Endothelial cell of umbilical vein (primary cell): ENCODE measurements around the gene CNGB1. TPM values are rescaled to one million over a fixed set of nuclear protein-coding genes. Genes with fewer than 3 reads are reported as not detected.

Source experiments
- BruUV-seq: library from RNA; stranded (reverse); fragments of 400-500 nt; replicated peaks from 2 replicates; lab custom pipeline; 2021; lab: Mats Ljungman, UMichigan
- CTCF ChIA-PET: fragments of 300-600, 350-600 bp; sonication (Branson Sonifier 250); formaldehyde crosslinking; loops from one replicate; lab custom pipeline; 2021; ENCODE audit warnings: antibody characterized with exemption, inconsistent platforms; lab: Charles Lee
- POLR2A ChIA-PET: fragments of 300-600, 350-600 bp; sonication (Branson Sonifier 250); formaldehyde crosslinking; loops from one replicate; lab custom pipeline; 2021; ENCODE audit warnings: antibody characterized with exemption, inconsistent platforms; lab: Charles Lee
- DNase-seq: peaks from one replicate; pipeline ENCODE4 v3.0.0-alpha.2; 2011; ENCODE audit warnings: low read depth, low spot score
- FAIRE-seq: peaks from 2 replicates; lab custom pipeline; 2011; peaks lifted over from hg19 to GRCh38; lab: Jason Lieb, UNC
- H2AFZ ChIP-seq: 2 replicates; pipeline ENCODE4 v1.6.0; 2012; ENCODE audit warnings: low read depth, low read length, control low read depth, inconsistent platforms
- H3K27ac ChIP-seq: 2 replicates; pipeline ENCODE4 v1.5.1; 2011; ENCODE audit warnings: low read depth, mild to moderate bottlenecking, control low read depth, low read length, moderate library complexity; ENCODE audit not compliant: insufficient read depth
- H3K27me3 ChIP-seq, 2 experiments: 2 replicates each; pipeline versions ENCODE4 v1.6.0 to v1.6.1; 2011; ENCODE audit warnings: low read length in 2 of 2, mixed read lengths in 1 of 2; ENCODE audit not compliant: control insufficient read depth in 2 of 2, insufficient read depth in 2 of 2
- H3K36me3 ChIP-seq, 2 experiments: 2 replicates in 1 of 2; 3 replicates in 1 of 2; pipeline ENCODE4 v1.5.1; 2011; ENCODE audit warnings: low read length in 2 of 2, mild to moderate bottlenecking in 1 of 2, moderate library complexity in 1 of 2; ENCODE audit not compliant: control insufficient read depth in 2 of 2, insufficient read depth in 2 of 2; ENCODE audit errors: extremely low read depth in 1 of 2
- H3K4me1 ChIP-seq: 3 replicates; pipeline ENCODE4 v1.5.1; 2011; ENCODE audit warnings: mild to moderate bottlenecking, low read length; ENCODE audit not compliant: control insufficient read depth, insufficient read depth; ENCODE audit errors: extremely low read depth
- H3K4me2 ChIP-seq: 2 replicates; pipeline ENCODE4 v1.6.1; 2011; ENCODE audit warnings: low read length, control low read depth, mixed read lengths; ENCODE audit not compliant: insufficient read depth
- H3K4me3 ChIP-seq, 3 experiments: fragments of 200-600 bp in 1 of 3; sonication (generic), shearing (Covaris generic) in 1 of 3; replicated peaks in 1 of 3; 2 replicates each; pipeline ENCODE4 v1.5.1; 2011 to 2016; ENCODE audit warnings: control low read depth in 3 of 3, low read length in 3 of 3, mild to moderate bottlenecking in 2 of 3, inconsistent platforms in 1 of 3, low read depth in 1 of 3, moderate library complexity in 1 of 3; ENCODE audit not compliant: insufficient read depth in 1 of 3
- H3K79me2 ChIP-seq: 2 replicates; pipeline ENCODE4 v1.6.0; 2012; ENCODE audit warnings: low read length, inconsistent platforms; ENCODE audit not compliant: control insufficient read depth, insufficient read depth
- H3K9ac ChIP-seq: replicated peaks from 2 replicates; pipeline ENCODE3; 2011; ENCODE audit warnings: low read length, control low read depth; ENCODE audit not compliant: insufficient read depth; ENCODE audit errors: extremely low read depth
- H3K9me1 ChIP-seq: replicated peaks from 3 replicates; pipeline ENCODE4 v1.6.0; 2011; ENCODE audit warnings: mild to moderate bottlenecking, low read length; ENCODE audit not compliant: control insufficient read depth, insufficient read depth; ENCODE audit errors: extremely low read depth
- H3K9me3 ChIP-seq: replicated peaks from 2 replicates; pipeline ENCODE4 v1.5.1; 2012; ENCODE audit warnings: low read length, inconsistent platforms; ENCODE audit not compliant: control insufficient read depth, insufficient read depth
- H4K20me1 ChIP-seq: replicated peaks from 2 replicates; pipeline ENCODE3; 2011; ENCODE audit warnings: mild to moderate bottlenecking, low read length; ENCODE audit not compliant: control insufficient read depth, insufficient read depth; ENCODE audit errors: extremely low read depth
- GATA2 ChIP-seq: IDR thresholded peaks from 2 replicates; pipeline ENCODE4 v1.7.0; 2011; ENCODE audit warnings: low read depth, mild to moderate bottlenecking, moderate library complexity, mixed read lengths, low read length; ENCODE audit not compliant: insufficient read length, insufficient read depth
- JUN ChIP-seq: IDR thresholded peaks from 2 replicates; pipeline ENCODE4 v1.6.1; 2011; ENCODE audit warnings: borderline replicate concordance, low read depth; ENCODE audit not compliant: insufficient read length, insufficient read depth
- MYC ChIP-seq: IDR thresholded peaks from one replicate; pipeline ENCODE4 v1.6.1; 2011; ENCODE audit warnings: mild to moderate bottlenecking, low read depth, low read length
- POLR2AphosphoS5 ChIP-seq: IDR thresholded peaks from 2 replicates; pipeline ENCODE4 v1.6.1; 2012; ENCODE audit warnings: low read depth, mild to moderate bottlenecking, control low read depth, low read length, moderate library complexity; ENCODE audit not compliant: insufficient read depth
- dilution Hi-C: fragments of 300-500 bp; cut with MboI; formaldehyde crosslinking; loops from one replicate; pipeline ENCODE4 v1.15.0; 2019; ENCODE audit warnings: low sequenced_read_pairs; ENCODE audit not compliant: extremely low pct_ligation_motif_present
- intact Hi-C: fragments of 100-400 bp; cut with micrococcal nuclease; formaldehyde crosslinking; loops from one replicate; pipeline ENCODE4 v1.10.0; 2022
- polyA plus RNA-seq, 4 experiments: library from polyadenylated mRNA; depleted of rRNA in 3 of 4; stranded (reverse) in 3 of 4; unstranded in 1 of 4; fragments of >200 nt; gene quantifications; 2 replicates each; pipeline versions ENCODE4 v1.2.1 to v1.2.3, GENCODE V29; 2011 to 2012; ENCODE audit warnings: missing spikeins in 1 of 4
- total RNA-seq: library from RNA; stranded (reverse); gene quantifications from 2 replicates; pipeline ENCODE4 v1.2.3, GENCODE V29; 2021
- TF ChIP-seq, protein P1 (sequence below): IDR thresholded peaks from 2 replicates; pipeline ENCODE4 v1.6.1; 2011; ENCODE audit not compliant: insufficient read depth, insufficient read length
- TF ChIP-seq, protein P2 (sequence below), 2 donors: IDR thresholded peaks; 1 replicate in 1 of 2; 2 replicates in 1 of 2; pipeline ENCODE4 v1.5.1; 2011; ENCODE audit warnings: low read length in 2 of 2, mild to moderate bottlenecking in 2 of 2, moderate library complexity in 2 of 2, control low read depth in 1 of 2, inconsistent platforms in 1 of 2, low read depth in 1 of 2; ENCODE audit not compliant: insufficient read depth in 1 of 2; ENCODE audit errors: extremely low read depth in 1 of 2

CNGB1 gene
- total and polyA plus RNA-seq, 2 donors (not counting 3 experiments of a cell fraction or from before 2014, with no cell fraction given), result not detected

DNA sequence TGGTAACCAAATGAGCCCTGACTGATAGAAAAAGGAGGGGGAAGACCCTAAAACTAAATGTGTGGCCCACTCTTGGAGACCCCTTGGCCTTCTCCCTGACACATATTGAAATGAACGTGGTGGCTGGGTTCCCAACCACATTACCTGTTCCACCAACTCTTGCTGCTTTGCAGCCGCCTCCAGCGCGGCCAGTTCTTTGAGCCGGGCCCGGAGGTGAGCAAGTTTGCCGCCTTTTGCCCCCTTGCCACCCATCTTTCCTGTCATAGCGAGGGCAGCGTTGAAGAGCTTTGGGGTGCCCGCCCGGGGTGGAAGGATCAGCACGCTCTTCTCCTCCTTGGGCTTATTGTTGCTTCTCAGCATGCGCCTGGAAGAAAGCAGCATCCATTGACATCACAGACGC lies 83.2 kb downstream of the CNGB1 start:
- CTCF ChIA-PET, result no interaction called here
- intact Hi-C loops (no loop called here), dilution Hi-C loops (no loop called here)
- Histone ChIP-seq H3K4me1 (peaks cover under 1% of the 10 kb centered on the region), H3K27me3 (peaks cover 24 to 27% of the 10 kb centered on the region in 2 experiments), H3K36me3 (no peaks in the 10 kb centered on the region), H3K9ac (no peak overlapping the region), H4K20me1 (no peaks in the 10 kb centered on the region), H2AFZ (no peak overlapping the region), H3K4me2 (no peak overlapping the region), H3K27ac (no peak overlapping the region), H3K4me3 (no peak overlapping the region), H3K9me1 (no peaks in the 10 kb centered on the region), H3K9me3 (no peaks in the 10 kb centered on the region), H3K79me2 (no peaks in the 10 kb centered on the region)
- FAIRE-seq (no peak), DNase-seq (no peak)
- BruUV-seq, result no TSS peak
- no peak for TF ChIP-seq GATA2
- TF ChIP-seq POLR2AphosphoS5, result no peak
- TF ChIP-seq, protein P1, sequence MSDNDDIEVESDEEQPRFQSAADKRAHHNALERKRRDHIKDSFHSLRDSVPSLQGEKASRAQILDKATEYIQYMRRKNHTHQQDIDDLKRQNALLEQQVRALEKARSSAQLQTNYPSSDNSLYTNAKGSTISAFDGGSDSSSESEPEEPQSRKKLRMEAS, result no peak
- TF ChIP-seq, protein P2, sequence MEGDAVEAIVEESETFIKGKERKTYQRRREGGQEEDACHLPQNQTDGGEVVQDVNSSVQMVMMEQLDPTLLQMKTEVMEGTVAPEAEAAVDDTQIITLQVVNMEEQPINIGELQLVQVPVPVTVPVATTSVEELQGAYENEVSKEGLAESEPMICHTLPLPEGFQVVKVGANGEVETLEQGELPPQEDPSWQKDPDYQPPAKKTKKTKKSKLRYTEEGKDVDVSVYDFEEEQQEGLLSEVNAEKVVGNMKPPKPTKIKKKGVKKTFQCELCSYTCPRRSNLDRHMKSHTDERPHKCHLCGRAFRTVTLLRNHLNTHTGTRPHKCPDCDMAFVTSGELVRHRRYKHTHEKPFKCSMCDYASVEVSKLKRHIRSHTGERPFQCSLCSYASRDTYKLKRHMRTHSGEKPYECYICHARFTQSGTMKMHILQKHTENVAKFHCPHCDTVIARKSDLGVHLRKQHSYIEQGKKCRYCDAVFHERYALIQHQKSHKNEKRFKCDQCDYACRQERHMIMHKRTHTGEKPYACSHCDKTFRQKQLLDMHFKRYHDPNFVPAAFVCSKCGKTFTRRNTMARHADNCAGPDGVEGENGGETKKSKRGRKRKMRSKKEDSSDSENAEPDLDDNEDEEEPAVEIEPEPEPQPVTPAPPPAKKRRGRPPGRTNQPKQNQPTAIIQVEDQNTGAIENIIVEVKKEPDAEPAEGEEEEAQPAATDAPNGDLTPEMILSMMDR (IDR thresholded peaks at IDR 0.05; ENCODE audit: extremely low read depth in 1 of 2, insufficient read depth in 1 of 2, low read depth in 1 of 2, low read length in 2 of 2), result no peak
- no peak for TF ChIP-seq MYC
- no peak for TF ChIP-seq JUN
- POLR2A ChIA-PET, result no interaction called here
